H1 (cell line): ENCODE data around the gene CNN3.

Source experiments
- ASH2L ChIP-seq: fragments of 200-600, 300-600 bp; sonication (generic); IDR thresholded peaks from one replicate; pipeline ENCODE4 v1.7.1; 2017; ENCODE audit warnings: low read length
- CHD1 ChIP-seq: IDR thresholded peaks from 2 replicates; pipeline ENCODE4 v1.6.1; 2012; ENCODE audit warnings: low read depth, low read length, improper control_type of control experiment
- CTCF ChIP-seq, 3 experiments: IDR thresholded peaks; 1 replicate in 2 of 3; 2 replicates in 1 of 3; pipeline versions ENCODE4 v1.5.1 to v1.6.1; 2011; ENCODE audit warnings: low read length in 3 of 3, mild to moderate bottlenecking in 3 of 3, inconsistent platforms in 2 of 3, low read depth in 1 of 3, moderate library complexity in 1 of 3; ENCODE audit not compliant: insufficient read depth in 1 of 3; ENCODE audit errors: control extremely low read depth in 1 of 3
- EP300 ChIP-seq, 2 experiments: IDR thresholded peaks; 1 replicate in 1 of 2; 2 replicates in 1 of 2; pipeline ENCODE4 v1.6.1; 2011 to 2012; ENCODE audit warnings: low read depth in 2 of 2, low read length in 2 of 2, mild to moderate bottlenecking in 2 of 2, borderline replicate concordance in 1 of 2, inconsistent platforms in 1 of 2, moderate library complexity in 1 of 2
- EZH2 ChIP-seq: fragments of 200-600 bp; sonication (generic); IDR thresholded peaks from 2 replicates; pipeline ENCODE4 v1.7.1; 2012; ENCODE audit warnings: low read depth, mild to moderate bottlenecking, moderate library complexity, low read length, inconsistent platforms; ENCODE audit not compliant: severe bottlenecking
- GABPA ChIP-seq: IDR thresholded peaks from 2 replicates; pipeline ENCODE4 v1.6.1; 2011; ENCODE audit warnings: mild to moderate bottlenecking, low read length, moderate library complexity, borderline replicate concordance; ENCODE audit not compliant: insufficient read depth
- MAX ChIP-seq: IDR thresholded peaks from 2 replicates; pipeline ENCODE4 v1.6.1; 2012; ENCODE audit warnings: inconsistent platforms
- POLR2AphosphoS5 ChIP-seq: IDR thresholded peaks from 2 replicates; pipeline ENCODE4 v1.6.1; 2011; ENCODE audit warnings: low read depth, low read length
- RBBP5 ChIP-seq: IDR thresholded peaks from 2 replicates; pipeline ENCODE4 v1.7.1; 2012; ENCODE audit warnings: low read depth, mild to moderate bottlenecking, inconsistent platforms, low read length, moderate library complexity, borderline replicate concordance
- TAF1 ChIP-seq: IDR thresholded peaks from 2 replicates; pipeline ENCODE4 v1.6.1; 2011; ENCODE audit warnings: mild to moderate bottlenecking, low read depth, low read length
- USF2 ChIP-seq: IDR thresholded peaks from 2 replicates; pipeline ENCODE4 v1.6.1; 2011; ENCODE audit warnings: low read length, improper control_type of control experiment

GRCh38 chr1:94931254-94931841, 4.4 kb upstream of the CNN3 start:
- TF ChIP-seq EZH2 (no peak), CTCF (IDR thresholded peaks at IDR 0.05; ENCODE audit: control extremely low read depth in 1 of 3, insufficient read depth in 1 of 3, low read depth in 1 of 3, low read length in 3 of 3) (no peak), USF2 (no peak), CHD1 (no peak), ASH2L (no peak), MAX (no peak), TAF1 (no peak), EP300 (IDR thresholded peaks at IDR 0.05; ENCODE audit: borderline replicate concordance in 1 of 2, low read depth in 2 of 2, low read length in 2 of 2) (no peak), POLR2AphosphoS5 (no peak), RBBP5 (no peak), GABPA (no peak)
